Tibial nerve (tissue), 4 donors: ENCODE data around the gene RHOT1. TPM values are rescaled to one million over a fixed set of nuclear protein-coding genes. Genes with fewer than 3 reads are reported as not detected.
"Not testable (repeated sequence)": the region's sequence is repeated elsewhere in the genome, so short reads cannot be mapped to it uniquely, and the experiment has no call there.

ENCODE experiments used
- DNase-seq, 2 donors: peaks; one replicate each; pipeline ENCODE4 v3.0.0-alpha.2; 2019; ENCODE audit warnings: low spot score in 2 of 2
- H3K27ac ChIP-seq, 4 donors: fragments of 200-600 bp; sonication (generic) in 3 of 4; one replicate each; pipeline ENCODE4 v1.5.1; 2017 to 2019; ENCODE audit warnings: mild to moderate bottlenecking in 1 of 4
- H3K27me3 ChIP-seq, 2 donors: fragments of 200-600 bp; sonication (generic) in 1 of 2; one replicate each; pipeline versions ENCODE4 v1.5.1 to v1.6.0; 2017 to 2019
- H3K36me3 ChIP-seq, 3 donors: fragments of 200-600 bp; sonication (generic); one replicate each; pipeline ENCODE4 v1.5.1; 2018 to 2019
- H3K4me1 ChIP-seq, 4 donors: fragments of 200-600 bp; sonication (generic) in 3 of 4; one replicate each; pipeline ENCODE4 v1.5.1; 2017 to 2019
- H3K4me3 ChIP-seq, 4 donors: fragments of 200-600 bp; sonication (generic) in 3 of 4; one replicate each; pipeline ENCODE4 v1.5.1; 2017 to 2019; ENCODE audit warnings: mild to moderate bottlenecking in 1 of 4, moderate library complexity in 1 of 4
- H3K9me3 ChIP-seq, 4 donors: fragments of 200-600 bp; sonication (generic) in 3 of 4; one replicate each; pipeline ENCODE4 v1.5.1; 2017 to 2019
- EP300 ChIP-seq, 2 donors: sonication (generic); formaldehyde crosslinking; IDR thresholded peaks; one replicate each; pipeline ENCODE4 v1.6.1; 2017; ENCODE audit warnings: antibody characterized with exemption in 2 of 2, mild to moderate bottlenecking in 1 of 2
- POLR2A ChIP-seq, 2 donors: fragments of 450-650 bp; IDR thresholded peaks; one replicate each; pipeline ENCODE4 v1.6.1; 2017; ENCODE audit warnings: antibody characterized with exemption in 2 of 2, mild to moderate bottlenecking in 2 of 2, moderate library complexity in 2 of 2
- WGBS, 2 donors: methylation state at CpG; one replicate each; pipeline ENCODE4 v1.1.5; 2018; 5-methylcytosine and 5-hydroxymethylcytosine counted together
- total RNA-seq, 4 donors: library from RNA; depleted of rRNA; stranded (reverse); fragments of >200 nt; gene quantifications; one replicate each; pipeline ENCODE4 v1.1.0, GENCODE V29; 2016
- TF ChIP-seq, protein P1 (sequence below), 5 experiments: fragments of 200-600 bp in 3 of 5; fragments of 450-650 bp in 2 of 5; sonication (generic) in 3 of 5; IDR thresholded peaks; one replicate each; pipeline ENCODE4 v1.5.1; 2016 to 2019; ENCODE audit warnings: antibody characterized with exemption in 5 of 5, mild to moderate bottlenecking in 3 of 5, moderate library complexity in 2 of 5

RHOT1 gene
- total RNA-seq, 4 donors from 2014 or later = 40.2 to 78.0 (median 54.8) TPM

DNA sequence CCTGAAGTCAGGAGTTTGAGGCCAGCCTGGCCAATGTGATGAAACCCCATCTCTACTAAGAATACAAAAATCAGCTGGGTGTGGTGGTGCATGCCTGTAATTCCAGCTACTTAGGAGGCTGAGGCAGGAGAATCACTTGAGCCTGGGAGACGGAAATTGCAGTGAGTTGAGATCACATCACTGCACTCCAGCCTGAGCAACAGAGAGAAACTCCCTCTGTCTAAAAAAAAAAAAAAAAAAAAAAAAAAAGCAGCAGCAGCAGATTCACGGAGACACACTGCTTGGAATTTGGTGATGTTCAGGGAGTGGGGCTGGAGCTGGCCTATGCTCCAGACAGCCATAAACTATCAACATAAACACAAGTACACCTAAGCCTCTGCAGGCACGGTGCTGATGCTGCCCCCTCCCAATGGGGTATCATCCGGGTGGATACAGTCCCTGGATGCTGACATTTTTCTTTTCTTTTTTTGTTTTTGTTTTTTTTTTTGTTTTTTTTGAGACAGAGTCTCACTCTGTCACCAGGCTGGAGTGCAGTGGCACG is 39.6 kb upstream of the RHOT1 start:
- no peak for DNase-seq
- 72 to 74% methylated on average over 5 of the region's 5 CpGs for WGBS, 2 donors

GRCh38 chr17:32103476-32104113 is 38.7 kb upstream of the RHOT1 start:
- Histone ChIP-seq H3K36me3 (no peaks in the 10 kb centered on the region), H3K4me1 (peaks cover 0 to 8% (median 0%) of the 10 kb centered on the region in 4 donors), H3K27me3 (no peaks in the 10 kb centered on the region), H3K9me3 (no peaks in the 10 kb centered on the region), H3K27ac (peak overlapping the region in 1 of 4 donors; percentile 42), H3K4me3 (no peak overlapping the region)
- WGBS, 2 donors = 65 to 72% methylated on average over 7 of the region's 7 CpGs
- TF ChIP-seq POLR2A (IDR thresholded peaks at IDR 0.05) = no peak
- no peak for DNase-seq

More for the DNA sequence above, 39.6 kb upstream of the RHOT1 start:
- Histone ChIP-seq H3K27ac (no peak overlapping the region), H3K4me1 (peaks cover 0 to 8% (median 0%) of the 10 kb centered on the region in 4 donors), H3K4me3 (no peak overlapping the region), H3K36me3 (no peaks in the 10 kb centered on the region), H3K9me3 (no peaks in the 10 kb centered on the region), H3K27me3 (no peaks in the 10 kb centered on the region)
- TF ChIP-seq POLR2A (IDR thresholded peaks at IDR 0.05) = no peak
- TF ChIP-seq, protein P1, sequence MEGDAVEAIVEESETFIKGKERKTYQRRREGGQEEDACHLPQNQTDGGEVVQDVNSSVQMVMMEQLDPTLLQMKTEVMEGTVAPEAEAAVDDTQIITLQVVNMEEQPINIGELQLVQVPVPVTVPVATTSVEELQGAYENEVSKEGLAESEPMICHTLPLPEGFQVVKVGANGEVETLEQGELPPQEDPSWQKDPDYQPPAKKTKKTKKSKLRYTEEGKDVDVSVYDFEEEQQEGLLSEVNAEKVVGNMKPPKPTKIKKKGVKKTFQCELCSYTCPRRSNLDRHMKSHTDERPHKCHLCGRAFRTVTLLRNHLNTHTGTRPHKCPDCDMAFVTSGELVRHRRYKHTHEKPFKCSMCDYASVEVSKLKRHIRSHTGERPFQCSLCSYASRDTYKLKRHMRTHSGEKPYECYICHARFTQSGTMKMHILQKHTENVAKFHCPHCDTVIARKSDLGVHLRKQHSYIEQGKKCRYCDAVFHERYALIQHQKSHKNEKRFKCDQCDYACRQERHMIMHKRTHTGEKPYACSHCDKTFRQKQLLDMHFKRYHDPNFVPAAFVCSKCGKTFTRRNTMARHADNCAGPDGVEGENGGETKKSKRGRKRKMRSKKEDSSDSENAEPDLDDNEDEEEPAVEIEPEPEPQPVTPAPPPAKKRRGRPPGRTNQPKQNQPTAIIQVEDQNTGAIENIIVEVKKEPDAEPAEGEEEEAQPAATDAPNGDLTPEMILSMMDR (IDR thresholded peaks at IDR 0.05) = no peak
- TF ChIP-seq EP300 (IDR thresholded peaks at IDR 0.05) = no peak

- TF ChIP-seq POLR2A (IDR thresholded peaks at IDR 0.05) (no peak), EP300 (IDR thresholded peaks at IDR 0.05) (no peak)
- TF ChIP-seq, protein P1 (IDR thresholded peaks at IDR 0.05) = no peak
- Histone ChIP-seq H3K4me1 (peaks cover 0 to 8% (median 0%) of the 10 kb centered on the region in 4 donors), H3K27me3 (no peaks in the 10 kb centered on the region), H3K4me3 (no peak overlapping the region), H3K27ac (no peak overlapping the region), H3K36me3 (no peaks in the 10 kb centered on the region), H3K9me3 (no peaks in the 10 kb centered on the region)
- WGBS, 2 donors = 73 to 83% methylated on average over 3 of the region's 3 CpGs
- no peak for DNase-seq
These were observed 38.1 kb upstream of the RHOT1 start for GRCh38 chr17:32104158-32104557.

DNA sequence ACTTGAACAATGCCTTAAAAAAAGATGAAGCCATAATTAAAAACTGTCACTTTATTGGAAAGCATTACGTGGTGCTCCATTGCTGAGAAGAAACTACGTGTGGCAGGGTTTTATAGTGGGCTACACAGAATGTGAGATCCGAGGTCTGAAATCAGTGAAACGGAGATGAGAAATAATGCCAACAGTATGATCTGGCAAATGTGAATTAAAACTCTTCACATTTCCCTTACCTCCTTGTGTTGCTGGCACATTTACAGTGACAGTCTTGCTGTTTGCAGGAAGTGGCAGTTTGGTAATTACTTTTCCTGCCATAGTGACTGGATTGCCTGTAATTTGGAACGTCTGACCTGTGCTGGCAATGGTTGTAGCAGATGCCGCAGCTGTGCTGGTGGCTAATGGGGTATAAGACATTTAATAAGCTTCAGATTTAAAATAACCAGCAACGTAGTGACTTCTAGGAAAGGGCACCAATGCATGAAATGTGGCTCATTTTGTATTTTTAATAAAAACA is 35.8 kb upstream of the RHOT1 start:
- not testable (repeated sequence) for H3K27me3 ChIP-seq, H3K9me3 ChIP-seq, H3K4me1 ChIP-seq, DNase-seq, H3K27ac ChIP-seq, H3K36me3 ChIP-seq, H3K4me3 ChIP-seq
- 47 to 49% methylated on average over 7 of the region's 7 CpGs for WGBS, 2 donors

- DNase-seq, H3K27me3 ChIP-seq, H3K9me3 ChIP-seq, H3K4me3 ChIP-seq, H3K27ac ChIP-seq, H3K36me3 ChIP-seq: not testable (repeated sequence)
- peaks cover 0 to 12% (median 4%) of the 10 kb centered on the region in 4 donors for H3K4me1 ChIP-seq
- 81 to 82% methylated on average over 1 of the region's 1 CpG for WGBS, 2 donors
These were observed 35.1 kb upstream of the RHOT1 start for GRCh38 chr17:32107194-32107593.

GRCh38 chr17:32110596-32110995 is 31.7 kb upstream of the RHOT1 start:
- TF ChIP-seq, protein P1 (IDR thresholded peaks at IDR 0.05) = no peak
- TF ChIP-seq EP300 (IDR thresholded peaks at IDR 0.05) = no peak
- no peak for TF ChIP-seq POLR2A (IDR thresholded peaks at IDR 0.05)
- no peaks in the 10 kb centered on the region for H3K27me3 ChIP-seq
- H3K9me3 ChIP-seq = no peaks in the 10 kb centered on the region
- no peak overlapping the region for H3K27ac ChIP-seq
- no peaks in the 10 kb centered on the region for H3K36me3 ChIP-seq
- no peak overlapping the region for H3K4me3 ChIP-seq
- 84 to 87% methylated on average over 21 of the region's 21 CpGs for WGBS, 2 donors
- peaks cover 0 to 12% (median 0%) of the 10 kb centered on the region in 4 donors for H3K4me1 ChIP-seq
- no peak for DNase-seq
